ENCODE results near the gene CD300H.

CD300H gene

GRCh38 chr17:74549343-74549742 is 18.0 kb downstream of the CD300H start:
- ATAC-seq = no peak
- DNase-seq = no peak

DNA sequence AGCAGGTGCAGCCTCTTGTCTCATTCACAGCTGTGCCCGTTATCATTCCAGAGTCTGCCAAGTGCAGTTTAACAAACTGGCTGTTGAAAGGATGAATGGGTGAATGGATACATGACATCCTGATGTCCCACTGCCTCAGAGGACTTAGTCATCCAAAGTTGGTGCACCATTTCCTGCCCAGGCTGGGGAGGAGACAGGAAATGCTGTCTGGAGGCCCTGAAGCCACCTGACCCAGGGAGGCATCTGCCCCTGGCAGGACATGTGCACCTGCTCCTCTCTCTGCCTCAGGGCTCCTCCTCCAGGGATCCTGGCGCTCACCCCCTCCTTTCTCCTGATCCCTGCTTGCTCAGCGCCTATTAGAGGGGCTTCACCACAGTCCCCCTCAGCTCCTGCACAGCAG is 19.6 kb downstream of the CD300H start:
- DNase-seq (no peak), ATAC-seq (no peak)

GRCh38 chr17:74547264-74547663 is 20.0 kb downstream of the CD300H start:
- DNase-seq = no peak
- no peak for ATAC-seq

- ATAC-seq = no peak
- no peak for DNase-seq
Observed at GRCh38 chr17:74546586-74546985, 20.7 kb downstream of the CD300H start.

DNA sequence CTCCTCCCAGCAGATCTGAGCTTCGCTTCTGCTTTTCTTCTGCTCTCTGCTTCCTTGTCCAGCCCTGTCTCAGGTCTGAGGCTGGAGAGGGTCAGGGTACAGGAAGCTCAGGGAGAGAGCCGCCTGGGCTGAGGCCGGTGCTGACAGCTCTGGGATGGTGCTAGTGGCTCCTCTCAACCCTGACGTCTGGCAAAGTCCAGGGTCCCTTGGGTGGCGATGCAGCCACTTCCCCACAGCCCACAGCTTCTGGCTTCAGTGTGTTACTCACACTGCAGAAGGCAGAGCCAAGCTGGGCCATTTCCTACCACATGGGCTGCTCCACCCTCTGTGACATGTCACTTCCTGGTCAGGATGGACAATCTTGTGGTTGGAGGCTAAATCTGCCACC is 21.5 kb downstream of the CD300H start, which contains the start of gene CD300C:
Gene CD300C, minus strand, starts transcription at position 273 of the 388 bp plus-strand sequence. CDS start 333 bp downstream, outside the sequence.
- no peak for ATAC-seq
- DNase-seq = no peak

GRCh38 chr17:74544991-74545842 is 22.1 kb downstream of the CD300H start:
- ATAC-seq (no peak), DNase-seq (no peak)

GRCh38 chr17:74543891-74544760 is 23.2 kb downstream of the CD300H start:
- DNase-seq (no peak), ATAC-seq (no peak)

DNA sequence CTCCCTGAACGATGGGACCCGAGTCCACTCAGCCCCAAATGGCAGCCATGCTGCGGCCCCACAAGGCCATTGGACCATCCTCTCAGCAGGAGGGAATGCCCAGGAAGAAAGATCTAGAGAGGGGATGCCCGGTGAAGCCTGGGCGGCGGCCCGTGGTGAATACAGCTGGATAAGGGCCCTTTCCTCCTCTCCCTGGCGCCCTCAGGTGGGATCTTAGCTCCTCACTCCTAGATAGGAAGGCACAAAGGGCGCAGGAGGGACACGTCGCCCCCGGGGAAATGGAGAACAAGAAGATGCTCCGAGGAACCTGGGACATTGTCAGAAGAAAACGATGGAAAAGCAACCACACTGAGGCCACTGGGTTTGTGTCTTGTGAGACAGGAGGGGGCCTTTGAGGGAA is 23.9 kb downstream of the CD300H start:
- no peak for ATAC-seq

GRCh38 chr17:74542727-74543383 is 24.5 kb downstream of the CD300H start:
- no peak for ATAC-seq
- DNase-seq = no peak

More for the DNA sequence above, 23.9 kb downstream of the CD300H start:
- no peak for DNase-seq

DNA sequence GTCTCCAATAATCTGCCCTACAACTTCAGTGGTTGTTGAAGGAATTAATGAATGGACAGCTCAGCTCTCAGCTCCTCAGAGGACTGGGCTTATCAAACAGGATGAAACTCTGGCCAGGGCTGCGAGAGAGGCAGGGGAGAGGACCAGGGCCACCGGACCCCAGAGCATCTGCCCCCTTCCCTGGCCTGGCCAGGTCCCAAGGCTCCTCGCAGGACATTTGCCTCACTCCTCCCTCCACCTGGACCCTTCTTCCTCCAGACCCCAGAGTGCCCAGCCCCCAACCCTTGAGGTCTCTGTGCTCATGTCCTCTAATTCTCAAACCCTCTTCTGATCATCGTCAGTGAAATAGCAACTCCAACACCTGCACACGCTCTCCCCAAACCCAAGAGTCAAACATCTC is 25.1 kb downstream of the CD300H start:
- no peak for DNase-seq
- no peak for ATAC-seq

- no peak for ATAC-seq
- no peak for DNase-seq
Observed at GRCh38 chr17:74541176-74542111, 25.9 kb downstream of the CD300H start.

GRCh38 chr17:74539281-74539820 is 28.0 kb downstream of the CD300H start:
- no peak for DNase-seq
- ATAC-seq = no peak

- ATAC-seq (no peak), DNase-seq (no peak)
Observed at GRCh38 chr17:74536890-74537289, 30.4 kb downstream of the CD300H start.

- DNase-seq = peak; percentile 31
- peak; percentile 32 for ATAC-seq
Observed at GRCh38 chr17:74532115-74532514, 35.2 kb downstream of the CD300H start.

GRCh38 chr17:74531231-74531761 is 36.0 kb downstream of the CD300H start, which contains the start of gene CD300LB:
Gene CD300LB (minus strand): TSS chr17:74531475. CDS start chr17:74531350, 125 bp downstream.
- DNase-seq (peak; percentile 2), ATAC-seq (no peak)

- DNase-seq (no peak), ATAC-seq (no peak)
Observed at GRCh38 chr17:74530831-74531150, 36.5 kb downstream of the CD300H start.

GRCh38 chr17:74529243-74529642 is 38.1 kb downstream of the CD300H start:
- no peak for DNase-seq
- no peak for ATAC-seq

DNA sequence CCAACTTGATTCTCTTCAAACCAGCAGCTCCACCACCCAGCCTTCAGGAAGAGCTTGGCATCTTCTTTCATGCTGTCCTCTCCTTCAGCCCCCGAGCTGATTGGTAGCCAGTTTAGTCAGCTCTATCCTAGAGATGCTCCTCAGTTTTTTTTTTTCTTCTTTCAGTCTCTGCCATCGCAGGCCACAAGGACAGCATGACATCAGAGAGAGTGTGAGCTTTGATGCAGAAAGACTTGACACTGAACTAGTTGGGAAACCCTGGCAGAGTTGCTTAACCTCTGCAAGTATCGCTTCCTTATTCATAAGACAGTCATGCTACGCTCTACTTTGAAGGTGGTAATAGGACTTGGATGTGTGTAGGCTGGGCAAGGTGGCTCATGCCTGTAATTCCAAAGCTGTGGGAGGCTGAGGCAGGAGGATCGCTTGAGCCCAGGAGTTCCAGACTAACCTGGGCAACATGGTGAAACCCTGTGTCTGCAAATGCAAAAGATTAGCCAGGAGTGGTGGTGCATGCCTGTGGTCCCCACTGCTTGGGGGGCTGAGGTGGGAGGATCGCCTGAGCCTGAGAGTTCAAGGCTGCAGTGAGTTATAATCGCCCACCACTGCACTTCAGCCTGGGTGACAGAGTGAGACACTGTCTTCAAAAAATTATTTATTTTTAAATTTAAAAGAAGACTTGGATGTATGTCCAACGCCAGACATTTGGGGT is 38.7 kb downstream of the CD300H start:
- DNase-seq = peak; percentile 3
- peak; percentile 54 for ATAC-seq

GRCh38 chr17:74527756-74528155 is 39.6 kb downstream of the CD300H start:
- ATAC-seq (no peak), DNase-seq (no peak)

DNA sequence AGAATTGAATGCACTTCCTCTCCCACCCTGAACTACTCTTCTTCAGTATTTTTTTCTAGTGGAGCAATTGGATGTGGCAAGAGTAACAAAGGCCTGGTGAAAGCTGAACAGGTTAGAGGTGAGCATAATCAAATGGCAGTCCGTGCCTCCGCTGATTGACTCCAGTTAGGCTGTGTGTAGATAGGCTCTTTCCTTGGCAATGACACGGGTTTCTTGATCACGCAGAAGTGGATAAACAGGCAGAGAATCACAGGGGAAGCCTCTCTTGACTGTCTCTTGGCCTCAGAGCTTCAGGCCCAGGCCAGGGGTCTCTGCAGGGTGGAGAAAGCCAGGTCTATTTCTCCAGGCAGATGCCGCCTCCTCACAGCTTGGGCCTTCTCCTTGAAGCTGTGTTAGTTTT is 40.2 kb downstream of the CD300H start:
- no peak for DNase-seq

More for the DNA sequence above, 40.2 kb downstream of the CD300H start:
- ATAC-seq = no peak

Measured in stimulated activated naive CD8-positive, alpha-beta T cell treated with anti-CD3 and anti-CD28 coated beads, Interleukin-15, Interleukin-2, amounts not matched to agents 100 U/mL and 50 U/mL, for 24 hours (primary cell).